ENCODE data around the gene BCO2. TPM values are rescaled to one million over a fixed set of nuclear protein-coding genes. Genes with fewer than 3 reads are reported as not detected.

The BCO2 gene
- total and polyA plus RNA-seq, 10 of the 15 experiments (the other 5 are each of a cell fraction or from before 2014, with no cell fraction given), result 0.29 to 1.0 (median 0.57) TPM

DNA sequence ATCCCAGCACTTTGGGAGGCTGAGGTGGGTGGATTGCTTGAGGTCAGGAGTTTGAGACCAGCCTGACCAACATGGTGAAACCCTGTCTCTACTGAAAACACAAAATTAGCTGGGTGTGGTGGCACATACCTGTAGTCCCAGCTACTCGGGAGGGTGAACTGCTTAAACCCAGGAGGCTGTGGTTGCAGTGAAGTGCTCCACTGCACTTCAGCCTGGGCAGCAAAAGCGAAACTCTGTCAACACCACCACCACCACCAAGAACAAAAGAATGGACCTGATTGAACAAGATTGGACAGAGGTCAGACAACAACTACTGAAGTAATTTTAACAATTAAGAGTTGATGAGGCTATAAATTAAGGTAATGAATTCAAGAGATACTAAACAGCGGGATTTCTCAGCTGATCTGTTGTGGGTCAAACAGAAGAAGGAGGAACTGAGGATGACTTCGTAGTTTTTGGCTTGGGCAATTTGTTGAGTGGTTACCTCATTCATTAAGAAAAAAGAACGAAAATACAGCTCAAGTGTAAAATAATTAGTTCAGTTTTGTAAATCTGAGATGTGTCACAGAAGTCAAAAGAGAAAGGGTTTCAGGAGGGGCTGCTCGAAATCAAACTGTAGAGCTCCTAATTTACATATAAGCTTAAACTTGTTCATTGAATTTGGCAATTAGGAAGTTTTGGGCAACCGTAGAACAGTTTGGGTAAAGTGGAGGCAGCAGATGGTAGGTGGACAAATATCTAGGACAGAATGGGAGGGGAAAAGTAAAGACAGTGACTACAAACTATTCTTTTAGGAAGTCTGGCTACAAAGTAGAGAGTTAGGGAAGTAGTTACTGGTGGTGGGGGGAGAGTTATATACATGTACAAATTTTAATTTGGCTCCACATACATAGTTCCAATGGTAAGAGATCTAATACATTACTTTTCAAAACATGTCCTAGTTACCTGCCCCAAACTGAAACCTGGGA is 15.9 kb upstream of the BCO2 start:
- H4K20me1 ChIP-seq (ENCODE audit: control insufficient read depth, insufficient read depth), result no peaks in the 10 kb centered on the region
- in situ Hi-C loops (cut with MboI), result no loop called here
- H3K4me2 ChIP-seq (ENCODE audit: control insufficient read depth, insufficient read depth), result no peak overlapping the region
- TF ChIP-seq ATF7 (IDR thresholded peaks at IDR 0.05; ENCODE audit: low read depth) (0 out of 2 replicates have a peak, but pooled peaks have one; percentile 26), SPI1 (IDR thresholded peaks at IDR 0.05; ENCODE audit: borderline replicate concordance, insufficient read depth, low read depth, low read length) (peak; percentile 13; the same call in 1 of the 2 replicates)
- TF ChIP-seq, protein P1, sequence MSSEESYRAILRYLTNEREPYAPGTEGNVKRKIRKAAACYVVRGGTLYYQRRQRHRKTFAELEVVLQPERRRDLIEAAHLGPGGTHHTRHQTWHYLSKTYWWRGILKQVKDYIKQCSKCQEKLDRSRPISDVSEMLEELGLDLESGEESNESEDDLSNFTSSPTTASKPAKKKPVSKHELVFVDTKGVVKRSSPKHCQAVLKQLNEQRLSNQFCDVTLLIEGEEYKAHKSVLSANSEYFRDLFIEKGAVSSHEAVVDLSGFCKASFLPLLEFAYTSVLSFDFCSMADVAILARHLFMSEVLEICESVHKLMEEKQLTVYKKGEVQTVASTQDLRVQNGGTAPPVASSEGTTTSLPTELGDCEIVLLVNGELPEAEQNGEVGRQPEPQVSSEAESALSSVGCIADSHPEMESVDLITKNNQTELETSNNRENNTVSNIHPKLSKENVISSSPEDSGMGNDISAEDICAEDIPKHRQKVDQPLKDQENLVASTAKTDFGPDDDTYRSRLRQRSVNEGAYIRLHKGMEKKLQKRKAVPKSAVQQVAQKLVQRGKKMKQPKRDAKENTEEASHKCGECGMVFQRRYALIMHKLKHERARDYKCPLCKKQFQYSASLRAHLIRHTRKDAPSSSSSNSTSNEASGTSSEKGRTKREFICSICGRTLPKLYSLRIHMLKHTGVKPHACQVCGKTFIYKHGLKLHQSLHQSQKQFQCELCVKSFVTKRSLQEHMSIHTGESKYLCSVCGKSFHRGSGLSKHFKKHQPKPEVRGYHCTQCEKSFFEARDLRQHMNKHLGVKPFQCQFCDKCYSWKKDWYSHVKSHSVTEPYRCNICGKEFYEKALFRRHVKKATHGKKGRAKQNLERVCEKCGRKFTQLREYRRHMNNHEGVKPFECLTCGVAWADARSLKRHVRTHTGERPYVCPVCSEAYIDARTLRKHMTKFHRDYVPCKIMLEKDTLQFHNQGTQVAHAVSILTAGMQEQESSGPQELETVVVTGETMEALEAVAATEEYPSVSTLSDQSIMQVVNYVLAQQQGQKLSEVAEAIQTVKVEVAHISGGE (CRISPR knock-in tag; IDR thresholded peaks at IDR 0.05), result no peak
- no peak for FAIRE-seq
- H3K9me3 ChIP-seq (replicated peaks; ENCODE audit: control insufficient read depth, insufficient read depth, low read length), result no peaks in the 10 kb centered on the region
- POLR2A ChIA-PET, result interaction anchor here (0.6 kb wide), 1 partner anchor 31 kb away, joined by 7 read pairs; no protein-coding TSS in a partner anchor
- intact Hi-C loops (cut with micrococcal nuclease; ENCODE audit: unreplicated experiment), result no loop called here
- SMC1A ChIA-PET (ENCODE audit: uncharacterized antibody, unreplicated experiment), result interaction anchor here (1.1 to 1.7 kb wide), 2 partner anchors 13 to 220 kb away, joined by 3 read pairs; no protein-coding TSS in a partner anchor
- no peak overlapping the region for H3K4me3 ChIP-seq
- H3K79me2 ChIP-seq (ENCODE audit: control insufficient read depth, insufficient read depth, low read length), result no peaks in the 10 kb centered on the region
- peak; percentile 96 for ATAC-seq
- CTCF ChIA-PET, result interaction anchor here (0.8 to 2.0 kb wide), 3 partner anchors 11 to 49 kb away, joined by 3 to 10 read pairs (median 3); no protein-coding TSS in a partner anchor
- RAD21 ChIA-PET (ENCODE audit: unreplicated experiment), result no interaction called here
- H3K27me3 ChIP-seq (replicated peaks in 1 of 2; ENCODE audit: control insufficient read depth in 2 of 2, insufficient read depth in 2 of 2, low read length in 1 of 2), result no peaks in the 10 kb centered on the region
- no TSS peak for BruUV-seq (replicated peaks)
- 15% methylated on average over 7 of the region's 7 CpGs for WGBS (ENCODE audit: insufficient coverage, insufficient replicate concordance, low lambda C conversion rate, missing lambda C conversion rate)
- no peak overlapping the region for H3K9ac ChIP-seq (ENCODE audit: control insufficient read depth, insufficient read depth, low read length)
- no peaks in the 10 kb centered on the region for H3K36me3 ChIP-seq (ENCODE audit: control insufficient read depth in 2 of 2, insufficient read depth in 2 of 2, low read length in 1 of 2)
- no peak overlapping the region for H3K27ac ChIP-seq (ENCODE audit: control insufficient read depth, insufficient read depth)
- DNase-seq (ENCODE audit: low read depth, low spot score), result no peak
- no peak overlapping the region for H2AFZ ChIP-seq (ENCODE audit: control insufficient read depth, low read depth, low read length)
- no peaks in the 10 kb centered on the region for H3K4me1 ChIP-seq (ENCODE audit: control insufficient read depth, insufficient read depth, low read length)

All from GM12878 (cell line).